NCI-H2081 treated with DMSO at 0.1 percent for 48 hours (cell line): ENCODE measurements around the gene ANO8.
"Not testable (repeated sequence)": the region's sequence is repeated elsewhere in the genome, so short reads cannot be mapped to it uniquely, and the experiment has no call there.

Source experiments
- DNase-seq: peaks from one replicate; lab custom pipeline; 2025; lab: John Stamatoyannopoulos, UW

ANO8 gene, protein sequence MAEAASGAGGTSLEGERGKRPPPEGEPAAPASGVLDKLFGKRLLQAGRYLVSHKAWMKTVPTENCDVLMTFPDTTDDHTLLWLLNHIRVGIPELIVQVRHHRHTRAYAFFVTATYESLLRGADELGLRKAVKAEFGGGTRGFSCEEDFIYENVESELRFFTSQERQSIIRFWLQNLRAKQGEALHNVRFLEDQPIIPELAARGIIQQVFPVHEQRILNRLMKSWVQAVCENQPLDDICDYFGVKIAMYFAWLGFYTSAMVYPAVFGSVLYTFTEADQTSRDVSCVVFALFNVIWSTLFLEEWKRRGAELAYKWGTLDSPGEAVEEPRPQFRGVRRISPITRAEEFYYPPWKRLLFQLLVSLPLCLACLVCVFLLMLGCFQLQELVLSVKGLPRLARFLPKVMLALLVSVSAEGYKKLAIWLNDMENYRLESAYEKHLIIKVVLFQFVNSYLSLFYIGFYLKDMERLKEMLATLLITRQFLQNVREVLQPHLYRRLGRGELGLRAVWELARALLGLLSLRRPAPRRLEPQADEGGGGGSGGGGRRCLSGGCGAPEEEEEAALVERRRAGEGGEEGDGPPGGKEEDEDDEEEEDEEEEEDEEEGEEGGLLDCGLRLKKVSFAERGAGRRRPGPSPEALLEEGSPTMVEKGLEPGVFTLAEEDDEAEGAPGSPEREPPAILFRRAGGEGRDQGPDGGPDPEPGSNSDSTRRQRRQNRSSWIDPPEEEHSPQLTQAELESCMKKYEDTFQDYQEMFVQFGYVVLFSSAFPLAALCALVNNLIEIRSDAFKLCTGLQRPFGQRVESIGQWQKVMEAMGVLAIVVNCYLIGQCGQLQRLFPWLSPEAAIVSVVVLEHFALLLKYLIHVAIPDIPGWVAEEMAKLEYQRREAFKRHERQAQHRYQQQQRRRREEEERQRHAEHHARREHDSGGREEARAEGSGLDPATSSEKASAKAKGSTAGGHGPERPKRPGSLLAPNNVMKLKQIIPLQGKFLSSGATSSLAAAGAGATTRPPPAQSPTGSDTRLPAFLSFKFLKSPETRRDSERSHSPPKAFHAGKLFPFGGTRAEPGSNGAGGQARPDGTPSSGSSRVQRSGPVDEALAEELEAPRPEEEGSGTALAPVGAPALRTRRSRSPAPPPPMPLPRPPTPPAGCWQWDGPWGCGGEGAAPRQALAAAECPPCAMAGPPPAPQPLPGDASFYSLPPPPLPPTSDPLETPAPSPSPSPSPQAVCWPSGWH

DNA sequence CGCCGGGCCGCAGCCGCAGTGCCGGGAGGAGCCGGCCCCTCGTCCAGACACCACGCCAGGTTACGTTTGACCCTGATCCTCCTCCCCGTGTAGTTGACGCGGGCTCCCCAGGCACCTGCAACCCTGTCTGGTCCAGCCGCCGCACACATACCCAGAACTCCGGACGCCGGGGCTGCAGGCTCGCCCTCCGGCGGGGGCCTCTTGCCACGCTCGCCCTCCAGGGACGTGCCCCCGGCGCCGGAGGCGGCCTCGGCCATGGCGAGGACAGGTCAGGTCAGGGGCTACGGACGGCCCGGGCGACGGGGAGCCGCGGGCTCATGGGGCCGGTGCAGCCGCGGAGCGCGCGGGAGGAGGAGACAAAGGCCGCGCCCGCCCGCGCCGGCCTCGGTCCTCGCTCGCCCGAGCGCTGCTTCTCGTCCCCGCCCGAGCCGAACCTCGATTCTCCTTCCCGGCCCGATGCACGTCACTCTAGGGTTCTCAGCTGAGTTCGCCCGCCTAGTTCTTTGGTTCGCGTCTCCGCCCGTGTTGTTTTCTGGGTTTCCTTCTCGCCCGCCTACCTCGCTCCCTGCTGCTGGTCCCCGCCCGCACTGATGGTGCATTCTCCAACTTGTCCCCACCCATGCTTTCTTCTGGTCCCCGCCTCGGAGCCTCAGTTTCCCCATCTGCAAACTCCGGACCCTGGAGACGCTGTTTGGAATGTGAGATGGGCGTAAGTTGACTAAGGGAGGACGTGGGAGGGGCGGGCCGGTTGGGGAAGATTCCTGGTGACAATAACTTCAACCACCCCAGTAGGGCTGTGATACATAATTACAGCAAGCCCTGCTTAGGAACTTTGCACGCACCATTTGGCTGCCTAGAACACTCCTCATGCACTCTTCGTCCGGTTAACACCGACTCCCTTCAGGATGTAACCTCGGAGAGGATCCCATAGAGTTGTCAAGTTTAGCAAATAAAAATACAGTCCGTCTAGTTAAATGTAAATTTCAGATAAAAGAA is at the start of gene ANO8:
Gene ANO8 (minus strand): TSS at position 442 of the 996 bp plus-strand sequence. CDS start 185 bp downstream, at position 257.
- peak; percentile 70 for DNase-seq

DNA sequence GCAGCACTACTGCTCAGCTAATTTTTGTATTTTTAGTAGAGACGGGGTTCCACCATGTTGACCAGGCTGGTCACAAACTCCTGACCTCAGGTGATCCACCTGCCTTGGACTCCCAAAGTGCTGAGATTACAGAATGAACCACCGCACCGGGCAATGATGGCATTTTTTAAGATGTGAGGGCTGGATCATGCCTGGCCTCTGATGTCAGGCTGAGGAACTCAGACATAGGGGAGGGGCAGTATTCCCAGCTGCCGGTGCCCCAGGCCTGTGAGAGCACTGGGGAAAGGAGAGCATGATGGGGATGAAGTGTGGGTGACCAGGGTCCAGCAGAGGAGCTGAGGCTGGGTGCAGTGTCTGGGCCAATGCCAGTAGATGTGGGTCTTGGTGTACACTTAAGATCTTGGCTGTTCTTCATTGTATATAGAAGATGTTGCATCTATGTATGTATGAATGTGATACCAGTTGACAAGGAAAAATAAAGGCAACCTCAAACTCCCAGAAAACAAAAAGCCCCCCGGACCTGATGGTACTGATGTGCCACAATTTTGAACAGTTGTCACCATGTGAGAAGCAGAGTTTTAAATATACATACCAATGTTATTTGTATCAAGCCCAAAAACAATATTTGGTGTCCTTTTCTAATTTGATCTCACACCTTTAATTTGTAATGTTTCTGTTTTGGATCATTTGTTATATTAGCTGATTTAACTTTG is 45.9 kb upstream of the ANO8 start:
- DNase-seq, result no peak

DNA sequence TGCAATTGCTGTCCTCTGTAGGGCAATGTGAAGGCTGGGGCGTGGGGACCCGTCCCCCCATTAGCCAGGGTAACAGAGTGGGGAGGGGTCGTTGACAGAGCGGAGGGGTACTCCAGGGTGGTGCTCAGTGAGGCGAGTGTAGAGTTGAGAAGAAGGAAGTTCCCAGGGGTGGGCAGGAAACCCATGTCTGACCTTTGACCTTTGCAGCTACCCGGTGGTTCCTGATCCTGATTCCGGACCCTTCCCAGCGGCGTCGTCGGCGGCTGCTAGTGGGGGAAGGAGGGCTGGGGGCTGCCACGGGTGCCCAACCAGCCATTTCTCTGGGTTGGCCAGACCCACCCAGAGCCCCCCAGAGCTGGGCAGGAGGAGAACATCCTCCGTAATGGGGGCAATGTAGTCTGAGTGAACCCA is 44.6 kb upstream of the ANO8 start:
- no peak for DNase-seq

DNA sequence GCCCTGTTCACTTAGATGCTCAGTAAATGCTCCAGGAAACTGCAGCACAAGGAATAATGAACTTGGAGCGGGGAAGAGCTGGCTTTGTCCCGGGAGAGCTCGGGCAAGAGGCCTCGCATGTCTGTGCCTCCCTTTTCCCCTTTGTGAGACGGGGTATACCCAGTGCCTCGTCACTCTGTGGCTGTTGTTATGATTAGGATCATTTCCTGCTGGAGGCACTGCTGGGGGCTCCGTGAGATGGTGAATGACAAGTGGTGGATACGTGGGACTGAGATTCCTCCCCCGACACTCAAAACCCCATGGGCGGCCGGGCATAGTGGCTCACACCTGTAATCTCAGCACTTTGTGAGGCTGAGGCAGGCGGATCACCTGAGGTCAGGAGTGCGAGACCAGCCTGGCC is 43.6 kb upstream of the ANO8 start:
- DNase-seq, result no peak

DNA sequence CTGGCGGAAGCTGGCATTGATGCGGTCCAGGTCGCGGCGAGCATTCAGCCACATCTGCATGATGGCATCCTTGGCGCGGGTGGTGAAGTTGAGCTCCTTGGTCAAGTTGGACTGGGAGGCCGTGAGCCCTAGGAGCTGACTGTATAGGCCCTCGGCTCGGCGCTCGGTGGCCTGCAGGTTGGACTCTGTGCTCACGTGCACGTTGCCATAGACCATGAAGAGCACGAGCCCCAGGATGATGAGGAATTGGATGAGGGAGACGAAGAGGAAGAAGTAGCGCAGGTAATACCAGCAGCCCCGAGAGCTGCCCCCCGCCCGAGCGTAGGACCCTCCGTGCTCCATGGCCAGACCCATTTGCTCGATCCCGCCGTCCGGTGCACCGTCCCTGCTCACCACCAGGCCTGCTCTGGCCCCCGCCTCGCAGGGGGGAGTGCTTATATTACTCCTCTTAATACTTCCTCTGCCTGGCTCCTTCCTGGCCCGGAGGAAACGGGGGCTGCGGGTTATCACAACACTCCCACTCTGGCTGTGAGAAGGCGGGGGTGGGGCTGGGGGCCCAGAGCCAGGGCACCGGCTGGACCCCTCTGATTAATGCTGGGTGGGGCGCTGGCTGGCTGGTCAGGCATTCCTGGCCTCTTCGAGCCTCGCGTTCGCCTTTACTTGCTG is 42.4 kb upstream of the ANO8 start, which contains the start of gene PLVAP:
Gene PLVAP (minus strand): TSS at position 408 of the 666 bp plus-strand sequence. CDS start 54 bp downstream, at position 354.
- no peak for DNase-seq

DNA sequence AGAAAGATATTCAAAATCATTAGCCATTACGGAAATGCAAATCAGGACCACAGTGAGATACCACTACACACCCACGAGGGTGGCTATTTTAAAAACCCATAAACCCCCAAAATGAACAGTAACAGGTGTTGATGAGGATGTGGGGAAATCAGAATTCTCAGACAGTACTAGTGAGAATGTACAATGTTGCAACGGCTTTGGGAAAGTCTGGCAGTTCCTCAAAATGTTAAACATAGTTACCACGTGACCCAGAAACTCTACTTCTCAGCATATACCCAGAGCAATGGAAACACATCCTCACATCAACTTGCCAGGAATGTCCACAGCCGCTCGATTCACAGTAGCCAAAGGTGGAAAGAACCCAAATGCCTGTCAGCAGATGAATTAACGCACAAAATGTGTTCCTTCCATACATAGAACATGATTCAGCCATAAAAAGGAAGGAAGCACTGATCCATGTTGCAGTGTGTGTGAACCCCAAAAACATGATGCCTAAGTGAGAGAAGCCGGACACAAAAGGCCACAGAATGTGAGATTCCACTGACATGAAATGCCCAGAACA is 35.5 kb upstream of the ANO8 start:
- DNase-seq, result no peak

DNA sequence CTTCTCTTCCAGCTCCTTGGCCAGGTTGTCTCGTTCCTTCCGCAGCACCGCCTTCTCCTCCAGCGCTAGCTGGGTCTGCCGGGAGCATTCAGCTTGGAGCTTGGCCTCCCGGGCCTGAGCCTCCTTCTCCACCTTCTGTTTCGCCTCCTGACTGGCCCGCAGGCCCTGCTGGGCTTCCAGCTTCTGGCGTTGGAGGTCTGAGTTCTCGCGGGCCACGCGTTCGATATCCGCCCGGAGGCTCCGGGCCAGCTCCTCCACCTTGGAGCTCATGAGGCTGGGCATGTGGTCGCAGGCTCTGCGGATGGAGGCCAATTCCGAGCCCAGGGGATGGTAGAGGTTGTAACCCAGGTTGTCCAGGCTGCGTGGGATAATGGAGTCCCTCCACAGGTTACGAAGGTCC is 30.7 kb upstream of the ANO8 start:
- DNase-seq, result no peak

DNA sequence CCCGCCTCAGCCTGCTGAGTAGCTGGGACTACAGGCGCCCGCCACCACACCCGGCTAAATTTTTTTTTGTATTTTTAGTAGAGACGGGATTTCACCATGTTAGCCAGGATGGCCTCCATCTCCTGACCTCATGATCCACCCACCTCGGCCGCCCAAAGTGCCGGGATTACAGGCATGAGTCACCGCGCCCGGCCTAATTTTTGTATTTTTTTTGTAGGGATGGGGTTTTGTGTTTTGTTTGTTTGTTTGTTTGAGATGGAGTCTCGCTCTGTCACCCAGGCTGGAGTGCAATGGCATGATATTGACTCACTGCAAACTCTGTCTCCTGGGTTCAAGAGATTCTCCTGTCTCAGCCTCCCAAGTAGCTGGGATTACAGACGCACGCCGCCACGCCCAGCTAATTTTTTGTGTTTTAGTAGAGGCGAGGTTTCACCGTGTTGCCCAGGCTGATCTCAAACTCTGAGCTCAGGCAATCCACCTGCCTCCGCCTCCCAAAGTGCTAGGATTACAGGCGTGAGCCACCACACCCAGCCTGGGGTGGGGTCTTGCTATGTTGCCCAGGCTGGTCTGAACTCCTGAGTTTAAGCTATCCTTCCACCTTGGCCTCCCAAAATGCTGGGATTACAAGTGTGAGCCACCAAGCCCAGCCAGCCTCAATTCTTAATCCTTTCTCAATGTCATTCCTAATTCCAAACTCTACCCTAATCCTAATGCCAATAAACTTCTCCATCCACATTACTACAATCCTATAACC is 29.4 kb upstream of the ANO8 start:
- not testable (repeated sequence) for DNase-seq

DNA sequence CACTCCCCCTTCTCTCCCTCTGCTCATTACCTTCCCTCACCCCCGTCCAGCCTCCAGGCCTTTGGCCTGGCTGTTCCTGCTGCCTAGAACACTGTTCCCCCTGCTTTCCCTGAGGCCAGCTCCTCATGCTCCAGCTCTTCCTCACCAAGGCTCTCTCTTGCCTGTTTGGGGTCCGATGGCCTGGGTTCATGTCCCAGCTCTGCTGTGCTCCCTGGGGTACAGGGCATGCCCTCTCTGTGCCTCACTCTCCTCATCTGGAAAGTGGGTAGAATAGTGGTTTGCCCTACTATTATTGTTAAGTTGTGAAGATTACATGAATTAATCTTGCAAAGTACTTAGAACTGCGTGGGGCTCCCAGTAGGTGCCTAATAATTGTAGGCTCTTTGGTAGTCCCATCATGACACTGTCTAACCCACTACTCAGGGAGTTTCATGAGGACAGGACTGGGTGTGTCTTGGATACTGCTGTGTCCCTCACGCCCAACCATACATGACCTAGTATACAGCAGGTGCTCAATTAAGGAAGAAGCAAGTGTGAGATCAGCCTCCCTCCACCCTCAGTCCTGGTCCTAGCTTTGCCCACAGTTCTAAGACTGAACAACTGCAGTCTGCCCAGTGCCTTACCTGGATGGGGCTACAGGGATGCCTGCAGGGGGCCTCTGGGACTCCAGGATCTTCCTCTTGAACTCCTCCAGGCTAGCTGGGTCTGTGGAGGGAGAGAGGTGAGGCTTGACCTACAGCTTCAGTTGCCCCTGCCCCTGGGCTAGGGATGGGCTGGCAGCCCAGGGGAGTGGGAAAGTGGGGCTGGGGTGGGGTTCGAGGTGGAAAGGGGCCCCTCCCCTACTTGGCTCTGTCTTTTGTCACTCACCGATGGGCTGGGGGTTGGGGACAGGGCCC is 25.5 kb upstream of the ANO8 start:
- DNase-seq, result no peak

DNA sequence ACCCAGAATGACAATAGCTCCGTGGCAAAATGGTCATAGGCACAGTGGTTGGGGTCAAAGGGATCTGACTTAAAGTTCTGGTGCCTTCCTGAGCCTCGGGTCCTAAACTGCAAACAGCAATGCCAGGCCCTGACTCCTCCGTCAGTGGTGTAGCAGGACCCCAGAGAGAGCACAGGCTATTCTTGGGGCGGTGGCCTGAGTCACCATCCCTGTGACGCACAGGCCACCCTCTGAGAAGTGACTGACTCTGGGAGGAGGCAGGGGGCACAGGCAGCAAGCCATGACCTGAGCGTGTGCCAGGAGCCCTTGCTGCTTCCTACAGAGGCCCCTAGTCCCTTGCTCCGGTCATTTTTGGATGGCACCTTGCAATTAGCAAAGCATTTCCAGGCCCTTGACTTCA is 23.7 kb upstream of the ANO8 start:
- no peak for DNase-seq

DNA sequence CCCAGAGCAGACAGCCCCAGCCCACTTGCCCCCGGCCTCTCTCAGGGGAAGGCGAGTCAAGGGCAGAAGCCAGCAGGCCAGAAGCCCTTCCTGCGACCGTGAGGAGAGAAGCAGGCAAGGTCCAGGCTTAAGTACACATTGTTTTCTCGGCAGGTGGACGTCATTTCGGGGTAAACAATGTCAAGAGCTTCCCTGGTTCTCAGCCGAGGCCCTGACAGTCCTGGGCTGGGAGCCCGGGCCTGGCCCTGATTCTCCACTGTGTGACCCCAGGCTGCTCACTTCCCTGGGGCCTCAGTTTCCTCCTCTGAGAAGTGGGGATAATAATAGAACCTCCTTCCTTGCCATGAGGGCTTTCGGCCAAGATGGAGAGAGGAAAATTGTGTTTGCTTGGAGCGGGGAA is 23.1 kb upstream of the ANO8 start:
- no peak for DNase-seq

DNA sequence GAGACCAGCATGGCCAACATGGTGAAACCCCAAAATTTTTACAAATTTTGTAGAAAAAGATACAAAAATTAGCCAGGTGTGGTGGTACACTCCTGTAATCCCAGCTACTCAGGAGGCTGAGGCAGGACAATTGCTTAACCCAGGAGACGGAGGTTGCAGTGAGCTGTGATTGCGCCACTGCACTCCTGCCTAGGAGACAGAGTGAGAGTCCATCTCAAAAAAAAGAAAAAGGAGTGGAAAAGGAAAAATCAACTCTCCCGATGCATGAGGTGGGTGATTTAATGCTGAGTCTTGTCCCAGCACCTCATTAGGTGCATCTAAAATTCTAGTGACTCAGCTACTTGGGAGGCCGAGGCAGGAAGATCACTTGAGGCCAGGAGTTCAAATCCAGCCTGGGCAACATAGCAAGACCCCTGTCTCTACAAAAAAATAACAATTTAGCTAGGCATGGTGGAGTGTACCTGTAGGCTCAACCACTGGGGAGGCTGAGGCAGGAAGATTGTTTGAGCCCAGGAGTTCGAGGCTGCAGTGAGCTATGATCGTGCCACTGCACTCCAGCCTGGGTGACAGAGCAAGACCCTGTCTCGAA is 22.5 kb upstream of the ANO8 start:
- no peak for DNase-seq

DNA sequence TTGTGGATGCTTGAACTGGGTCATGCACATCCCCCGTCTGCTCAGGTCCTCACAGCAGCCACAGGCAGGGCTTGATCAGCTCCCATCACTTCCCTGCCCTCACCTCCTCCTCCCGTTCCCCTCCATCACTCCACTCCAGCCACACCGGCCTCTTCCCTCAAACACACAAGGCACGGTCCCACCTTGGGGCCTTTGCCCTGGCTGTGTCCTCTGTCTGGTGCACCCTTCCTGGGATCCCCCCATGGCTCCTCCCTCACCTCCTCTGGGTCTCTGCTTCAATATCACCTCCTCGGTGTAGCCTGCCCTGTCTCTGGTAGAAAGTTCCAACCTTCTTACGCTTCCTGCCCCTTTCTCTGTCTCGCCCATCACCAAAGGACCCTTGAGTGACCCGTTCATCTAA is 18.7 kb upstream of the ANO8 start:
- DNase-seq, result no peak

DNA sequence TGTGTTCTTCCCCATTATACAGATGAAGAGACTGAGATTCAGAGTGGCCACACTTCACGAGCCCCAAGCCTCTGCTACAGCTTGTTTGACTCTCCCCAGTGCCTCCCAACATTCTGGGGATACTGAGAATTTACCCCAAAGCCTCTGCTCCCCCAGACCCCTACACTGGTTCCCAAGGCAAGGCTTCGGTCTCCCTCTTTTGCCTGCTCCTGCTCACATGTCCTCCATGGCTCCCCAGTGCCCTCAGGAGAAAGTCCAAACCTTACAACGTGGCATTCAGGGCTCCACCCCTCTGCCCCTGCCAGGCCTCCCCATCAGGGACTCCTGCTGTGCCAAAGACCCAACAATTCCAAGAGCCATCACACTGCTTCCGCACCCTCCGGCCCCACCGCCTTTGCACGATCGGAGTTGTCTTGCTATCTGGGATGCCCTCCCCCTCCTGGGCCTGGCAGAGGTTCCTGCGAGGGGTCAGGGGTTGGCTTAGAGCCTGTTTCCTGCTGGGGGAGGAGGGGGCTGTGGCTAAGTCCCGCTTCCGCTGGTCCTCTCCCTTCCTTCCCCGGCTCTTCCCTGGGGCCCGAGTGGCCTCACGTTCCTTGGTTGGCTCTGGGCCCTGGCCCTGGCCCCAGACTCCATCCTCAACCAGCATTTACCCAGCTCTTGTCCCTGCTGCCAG is 18.1 kb upstream of the ANO8 start:
- no peak for DNase-seq

DNA sequence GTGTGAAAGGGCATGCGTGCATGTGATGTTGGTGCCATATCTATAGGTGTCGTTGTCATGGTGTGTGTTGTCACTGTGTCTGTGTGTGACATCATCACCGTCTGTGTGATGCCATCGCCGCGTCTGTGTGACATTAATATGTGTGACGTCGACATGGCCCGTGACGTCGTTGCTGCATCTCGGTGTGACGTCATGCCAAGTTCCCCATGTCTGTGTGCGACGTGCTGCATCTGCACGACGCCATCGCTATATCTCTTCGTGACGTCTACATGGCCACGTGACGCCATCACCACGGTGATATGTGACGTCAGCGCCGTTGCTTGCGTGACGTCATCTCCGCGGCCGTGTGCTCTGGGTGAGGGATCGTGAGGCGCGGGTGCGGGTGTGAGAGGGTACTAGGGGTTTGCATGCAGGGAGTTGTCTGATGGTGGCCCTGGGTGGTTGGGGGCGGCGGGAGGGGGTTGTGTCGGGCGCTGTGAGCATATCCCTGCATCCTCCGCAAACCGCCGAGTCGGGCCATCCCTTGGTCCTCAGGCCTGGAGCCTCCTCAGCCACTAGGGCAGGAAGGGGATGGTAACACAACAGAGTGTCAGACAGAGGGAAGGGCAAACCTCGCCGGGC is 17.3 kb upstream of the ANO8 start:
- DNase-seq, result no peak

DNA sequence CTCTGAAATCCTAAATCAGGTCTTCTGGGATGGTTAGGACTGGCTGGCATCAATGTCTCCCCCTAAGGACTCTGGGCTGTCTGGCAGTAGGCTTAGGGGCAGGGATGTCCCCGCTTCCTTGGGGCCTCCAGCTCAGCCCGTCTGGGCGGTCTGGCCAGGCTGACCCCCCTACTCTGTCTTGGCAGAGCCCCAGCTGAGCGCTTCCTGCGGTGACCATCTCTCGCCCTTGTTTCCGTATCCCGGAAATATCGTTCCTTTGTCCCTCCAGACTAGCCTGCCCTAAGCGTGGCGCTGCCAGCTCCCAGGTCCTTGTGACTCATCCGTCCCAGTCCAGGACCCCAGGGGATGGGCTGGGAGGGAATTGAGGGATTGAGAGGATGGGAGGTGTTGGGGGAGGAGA is 14.0 kb upstream of the ANO8 start:
- no peak for DNase-seq
